H1 (cell line): ENCODE measurements around the gene ZNF484. TPM values are rescaled to one million over a fixed set of nuclear protein-coding genes. Genes with fewer than 3 reads are reported as not detected.

Experiments
- TEAD4 ChIP-seq: IDR thresholded peaks from 2 replicates; pipeline ENCODE4 v1.6.1; 2012; ENCODE audit warnings: low read depth, low read length, inconsistent platforms, mixed read lengths
- polyA plus RNA-seq, 7 experiments: library from polyadenylated mRNA; depleted of rRNA in 3 of 7; stranded (reverse) in 5 of 7; unstranded in 2 of 7; fragments of >200 nt in 5 of 7; fragments of 200-250 nt in 2 of 7; gene quantifications; 1 replicate in 5 of 7; 2 replicates in 1 of 7; 4 replicates in 1 of 7; pipeline versions ENCODE4 v1.2.1 to v1.2.3, GENCODE V29; 2011 to 2013; ENCODE audit warnings: missing spikeins in 2 of 7, mixed read lengths in 2 of 7
- total RNA-seq: library from RNA; stranded (reverse); fragmentation: NEBNext Ultra II Directional; extraction: Animal tissue kit (Norgen Biotek cat#: 25700); gene quantifications from 2 replicates; pipeline ENCODE4 v1.2.1, GENCODE V29; 2021

ZNF484 gene
- total and polyA plus RNA-seq, 2 of the 8 experiments (the other 6 are each of a cell fraction or from before 2014, with no cell fraction given), result 1.3 to 11.5 TPM

GRCh38 chr9:92877531-92878430 is at the start of gene ZNF484 (continued):
- TF ChIP-seq TEAD4, result no peak
- TF ChIP-seq, all 59 proteins: peak for 15
